Measurements from ENCODE around the gene HOXC6. TPM values are rescaled to one million over a fixed set of nuclear protein-coding genes. Genes with fewer than 3 reads are reported as not detected.

Gene HOXC6
- total RNA-seq (2021; fragmentation: NEBNext Ultra II Directional; extraction: Animal tissue kit (Norgen Biotek cat#: 25700)), result not detected in 2 replicates
- not detected in 2 replicates for polyA plus RNA-seq (2011; rRNA removed)
- not detected for polyA plus RNA-seq (2011; cell fraction: cytosol; rRNA removed)
- polyA plus RNA-seq (2011; cell fraction: nucleus; rRNA removed), result not detected
- polyA plus RNA-seq (2012, experiment 1 of 2), result not detected in 4 replicates
- not detected for polyA plus RNA-seq (2012, experiment 2 of 2)
- polyA plus RNA-seq (2013, experiment 1 of 2), result not detected
- polyA plus RNA-seq (2013, experiment 2 of 2), result not detected
- not detected in 2 replicates for polyA minus RNA-seq (2011; rRNA and poly(A)+ RNA removed)
- not detected for polyA minus RNA-seq (2011; cell fraction: cytosol; rRNA and poly(A)+ RNA removed)
- polyA minus RNA-seq (2011; cell fraction: nucleus; rRNA and poly(A)+ RNA removed), result not detected
- long read RNA-seq, experiment 1, result 0 reads
- long read RNA-seq, experiment 2, result 0 reads

DNA sequence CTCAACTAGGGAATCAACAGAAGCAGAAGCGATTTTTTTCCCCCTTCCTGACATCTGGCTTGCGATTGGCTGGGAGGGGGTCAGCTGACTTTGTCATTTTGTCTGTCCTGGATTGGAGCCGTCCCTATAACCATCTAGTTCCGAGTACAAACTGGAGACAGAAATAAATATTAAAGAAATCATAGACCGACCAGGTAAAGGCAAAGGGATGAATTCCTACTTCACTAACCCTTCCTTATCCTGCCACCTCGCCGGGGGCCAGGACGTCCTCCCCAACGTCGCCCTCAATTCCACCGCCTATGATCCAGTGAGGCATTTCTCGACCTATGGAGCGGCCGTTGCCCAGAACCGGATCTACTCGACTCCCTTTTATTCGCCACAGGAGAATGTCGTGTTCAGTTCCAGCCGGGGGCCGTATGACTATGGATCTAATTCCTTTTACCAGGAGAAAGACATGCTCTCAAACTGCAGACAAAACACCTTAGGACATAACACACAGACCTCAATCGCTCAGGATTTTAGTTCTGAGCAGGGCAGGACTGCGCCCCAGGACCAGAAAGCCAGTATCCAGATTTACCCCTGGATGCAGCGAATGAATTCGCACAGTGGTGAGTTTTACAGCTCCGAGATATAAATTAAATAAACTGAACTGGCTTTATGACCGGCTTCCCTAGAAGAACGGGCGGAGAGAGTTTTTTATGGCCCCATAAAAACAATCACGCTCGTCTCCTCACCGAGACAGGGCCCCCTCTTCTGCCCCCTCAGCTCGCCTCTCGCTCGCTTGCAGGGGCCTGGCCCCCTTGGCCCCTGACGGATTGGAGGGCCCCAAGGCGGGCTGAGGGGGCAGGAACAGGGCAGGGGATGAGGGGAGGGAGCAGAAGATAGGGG is at the start of gene HOXC6:
TSS of gene HOXC6 (plus strand) at position 127 of the 888 bp plus-strand sequence. CDS start at position 209, 82 bp downstream.
- Histone ChIP-seq H4K5ac (ENCODE audit: insufficient read length, low read depth, low read length) (no peak within 1 kb of the TSS), H3K9me3 (ENCODE audit: insufficient read depth in 2 of 2, low read depth in 1 of 2, low read length in 1 of 2) (no peaks in the 10 kb centered on the region), H3K9ac (replicated peaks in 1 of 4; ENCODE audit: extremely low read depth in 1 of 4, low read depth in 3 of 4, low read length in 3 of 4) (no peak within 1 kb of the TSS), H2BK12ac (ENCODE audit: low read depth, low read length) (no peak within 1 kb of the TSS), H4K8ac (ENCODE audit: extremely low read depth, insufficient read depth, low read length) (no peak within 1 kb of the TSS), H3K79me2 (ENCODE audit: control insufficient read depth in 1 of 2, insufficient read depth in 2 of 2, low read length in 2 of 2) (no peaks in the 10 kb centered on the region), H3K14ac (ENCODE audit: insufficient read length) (no peak within 1 kb of the TSS), H3K23ac (ENCODE audit: insufficient read length) (no peak within 1 kb of the TSS), H3K4me1 (replicated peaks in 1 of 4; ENCODE audit: control insufficient read depth in 3 of 4, insufficient read depth in 4 of 4, low read length in 3 of 4) (peaks cover 0 to 9% (median 2%) of the 10 kb centered on the region in 4 experiments; a peak in 5 of 7 replicates), H2AK5ac (ENCODE audit: low read depth, low read length) (0 out of 2 replicates have a peak within 1 kb of the TSS, but pooled peaks have one; percentile 28), H3K4ac (replicated peaks; ENCODE audit: insufficient read length, low read depth, low read length) (no peak within 1 kb of the TSS), H2BK20ac (ENCODE audit: low read length) (no peak within 1 kb of the TSS), H3K36me3 (ENCODE audit: control insufficient read depth in 2 of 4, insufficient read depth in 4 of 4, low read length in 3 of 4) (peaks cover 0 to 2% (median 0%) of the 10 kb centered on the region in 4 experiments; a peak in 1 of 8 replicates), H3K27ac (ENCODE audit: low read depth, low read length) (no peak within 1 kb of the TSS), H2AFZ (ENCODE audit: low read length) (no peak within 1 kb of the TSS), H2BK120ac (replicated peaks; ENCODE audit: low read depth, low read length) (no peak within 1 kb of the TSS), H4K91ac (replicated peaks; ENCODE audit: insufficient read length, low read length) (no peak within 1 kb of the TSS), H3K4me3 (ENCODE audit: extremely low read depth in 1 of 4, insufficient read depth in 2 of 4, low read depth in 3 of 4, low read length in 4 of 4) (peak within 1 kb of the TSS in 1 of 4 experiments; percentile 13; a peak in 1 of 8 replicates), H3K27me3 (replicated peaks in 1 of 4; ENCODE audit: control insufficient read depth in 3 of 4, extremely low read depth in 1 of 4, insufficient read depth in 3 of 4, low read length in 3 of 4) (peaks cover 94 to 100% (median 98%) of the 10 kb centered on the region in 4 experiments), H4K20me1 (replicated peaks in 1 of 2; ENCODE audit: control insufficient read depth in 1 of 2, insufficient read depth in 2 of 2, low read length in 2 of 2) (peaks cover 15 to 19% of the 10 kb centered on the region in 2 experiments), H2BK5ac (ENCODE audit: low read depth, low read length) (no peak within 1 kb of the TSS), H3K56ac (replicated peaks; ENCODE audit: insufficient read length, low read depth, low read length) (no peak within 1 kb of the TSS), H3K23me2 (ENCODE audit: low read depth, low read length) (no peaks in the 10 kb centered on the region), H3K18ac (ENCODE audit: extremely low read depth, low read length) (no peak within 1 kb of the TSS), H3K4me2 (ENCODE audit: insufficient read depth in 1 of 2, low read depth in 2 of 2, low read length in 2 of 2) (peak within 1 kb of the TSS in 1 of 2 experiments; percentile 65; a peak in 2 of 4 replicates), H3K79me1 (ENCODE audit: low read depth, low read length) (no peaks in the 10 kb centered on the region), H2BK15ac (ENCODE audit: low read length) (0 out of 2 replicates have a peak within 1 kb of the TSS, but pooled peaks have one; percentile 36)
- FAIRE-seq, result no peak
- DNase-seq (ENCODE audit: low read depth in 1 of 2, low spot score in 2 of 2), result no peak
- ChIA-PET POLR2A (ENCODE audit: partially characterized antibody) (no interaction called here), CTCF (ENCODE audit: partially characterized antibody) (interaction anchor here (0.6 to 20.0 kb wide), 9 partner anchors 22 to 282 kb away, joined by 3 to 339 read pairs (median 3); partner anchors contain the start of genes HOXC8 and SMUG1)
- WGBS, 2 experiments (ENCODE audit: extremely low coverage in 1 of 2, insufficient coverage in 1 of 2, insufficient read length in 1 of 2, insufficient replicate concordance in 2 of 2, low coverage in 1 of 2, low lambda C conversion rate in 2 of 2, missing lambda C conversion rate in 1 of 2), result 11% methylated on average over 33 of the region's 36 CpGs; no CpG with 5 or more reads in 1 of the 2 experiments
- TF ChIP-seq KDM1A (IDR thresholded peaks at IDR 0.05; ENCODE audit: borderline replicate concordance, low read length) (no peak), CHD1 (IDR thresholded peaks at IDR 0.05; ENCODE audit: low read depth, low read length) (no peak), EZH2 (IDR thresholded peaks at IDR 0.05; ENCODE audit: low read depth, low read length, severe bottlenecking) (peak; percentile 50), KDM4A (IDR thresholded peaks at IDR 0.05; ENCODE audit: low read depth, low read length, severe bottlenecking) (no peak), ZNF274 (IDR thresholded peaks at IDR 0.05; ENCODE audit: borderline replicate concordance, extremely low read depth, low read length) (no peak), TBP (IDR thresholded peaks at IDR 0.05; ENCODE audit: low read depth, low read length) (no peak)
- TF ChIP-seq, protein P1, sequence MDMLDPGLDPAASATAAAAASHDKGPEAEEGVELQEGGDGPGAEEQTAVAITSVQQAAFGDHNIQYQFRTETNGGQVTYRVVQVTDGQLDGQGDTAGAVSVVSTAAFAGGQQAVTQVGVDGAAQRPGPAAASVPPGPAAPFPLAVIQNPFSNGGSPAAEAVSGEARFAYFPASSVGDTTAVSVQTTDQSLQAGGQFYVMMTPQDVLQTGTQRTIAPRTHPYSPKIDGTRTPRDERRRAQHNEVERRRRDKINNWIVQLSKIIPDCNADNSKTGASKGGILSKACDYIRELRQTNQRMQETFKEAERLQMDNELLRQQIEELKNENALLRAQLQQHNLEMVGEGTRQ (IDR thresholded peaks at IDR 0.05; ENCODE audit: low read length), result peak; percentile 59

All from H1 (cell line).